GM12872 (cell line): ENCODE results near the gene NOSIP.

ENCODE experiments used
- CTCF ChIP-seq: IDR thresholded peaks from 3 replicates; pipeline ENCODE4 v1.5.1; 2011; ENCODE audit warnings: low read depth, mild to moderate bottlenecking, low read length, moderate library complexity; ENCODE audit not compliant: insufficient read depth

NOSIP gene

GRCh38 chr19:49614096-49614833 is 33.9 kb upstream of the NOSIP start:
- TF ChIP-seq CTCF: no peak

GRCh38 chr19:49613374-49613773 is 33.0 kb upstream of the NOSIP start:
- TF ChIP-seq CTCF: no peak

GRCh38 chr19:49609499-49610092 is 29.2 kb upstream of the NOSIP start:
- no peak for TF ChIP-seq CTCF

- TF ChIP-seq CTCF: no peak
Observed at GRCh38 chr19:49605605-49606004, 25.2 kb upstream of the NOSIP start.

- TF ChIP-seq CTCF: no peak
Observed at GRCh38 chr19:49602806-49603205, 22.4 kb upstream of the NOSIP start.

GRCh38 chr19:49601482-49602038 is 21.2 kb upstream of the NOSIP start:
- TF ChIP-seq CTCF: no peak

- TF ChIP-seq CTCF: no peak
Observed at GRCh38 chr19:49599378-49600295, 19.3 kb upstream of the NOSIP start.
